ENCODE data around the gene GPHN.
A peak's percentile ranks its signal among the peaks of the same experiment; 100 is the strongest.
"Not testable (repeated sequence)": the region's sequence is repeated elsewhere in the genome, so short reads cannot be mapped to it uniquely, and the experiment has no call there.

Gene GPHN

GRCh38 chr14:66575014-66575413, 67.1 kb downstream of the GPHN start:
- H3K4me3 ChIP-seq (ENCODE audit: control insufficient read depth, low read depth, low read length) = no peak overlapping the region
- TF ChIP-seq CTCF (conservative IDR thresholded peaks at IDR 0.05; ENCODE audit: control insufficient read depth, insufficient read depth, low read depth, low read length) = no peak
- DNase-seq (ENCODE audit: low read depth) = no peak

GRCh38 chr14:66575939-66576338, 68.0 kb downstream of the GPHN start:
- H3K4me3 ChIP-seq (ENCODE audit: control insufficient read depth, low read depth, low read length) = no peak overlapping the region
- no peak for TF ChIP-seq CTCF (conservative IDR thresholded peaks at IDR 0.05; ENCODE audit: control insufficient read depth, insufficient read depth, low read depth, low read length)
- no peak for DNase-seq (ENCODE audit: low read depth)

GRCh38 chr14:66587753-66588152, 79.8 kb downstream of the GPHN start:
- H3K4me3 ChIP-seq (ENCODE audit: control insufficient read depth, low read depth, low read length); DNase-seq (ENCODE audit: low read depth): not testable (repeated sequence)

- TF ChIP-seq CTCF (conservative IDR thresholded peaks at IDR 0.05; ENCODE audit: control insufficient read depth, insufficient read depth, low read depth, low read length) = no peak
- no peak overlapping the region for H3K4me3 ChIP-seq (ENCODE audit: control insufficient read depth, low read depth, low read length)
- DNase-seq (ENCODE audit: low read depth) = no peak
Measured at GRCh38 chr14:66595394-66595793, 87.4 kb downstream of the GPHN start.

GRCh38 chr14:66596241-66596985, 88.5 kb downstream of the GPHN start:
- TF ChIP-seq CTCF (conservative IDR thresholded peaks at IDR 0.05; ENCODE audit: control insufficient read depth, insufficient read depth, low read depth, low read length) = no peak
- H3K4me3 ChIP-seq (ENCODE audit: control insufficient read depth, low read depth, low read length) = no peak overlapping the region
- DNase-seq (ENCODE audit: low read depth) = no peak

GRCh38 chr14:66600416-66600815, 92.5 kb downstream of the GPHN start:
- no peak for TF ChIP-seq CTCF (conservative IDR thresholded peaks at IDR 0.05; ENCODE audit: control insufficient read depth, insufficient read depth, low read depth, low read length)
- DNase-seq (ENCODE audit: low read depth) = peak; percentile 62
- no peak overlapping the region for H3K4me3 ChIP-seq (ENCODE audit: control insufficient read depth, low read depth, low read length)

- TF ChIP-seq CTCF (conservative IDR thresholded peaks at IDR 0.05; ENCODE audit: control insufficient read depth, insufficient read depth, low read depth, low read length) = no peak
- no peak for DNase-seq (ENCODE audit: low read depth)
- H3K4me3 ChIP-seq (ENCODE audit: control insufficient read depth, low read depth, low read length) = no peak overlapping the region
Measured at GRCh38 chr14:66601932-66602578, 94.1 kb downstream of the GPHN start.
